HCT116 (cell line): ENCODE results near the gene CLIC6. TPM values are rescaled to one million over a fixed set of nuclear protein-coding genes. Genes with fewer than 3 reads are reported as not detected.

Experiments used
- ATAC-seq: fragments of 200-7000 bp; cut with Tn5 transposase; 2 replicates; pipeline ENCODE4 v1.9.1; 2020; ENCODE audit warnings: mild to moderate bottlenecking, moderate library complexity
- Bru-seq: library from RNA; stranded (reverse); fragments of 400-500 nt; gene quantifications from one replicate; lab custom pipeline; 2021; lab: Mats Ljungman, UMichigan
- BruChase-seq, 2 experiments: library from RNA; stranded (reverse); fragments of 400-500 nt; gene quantifications; one replicate each; lab custom pipeline; 2021; lab: Mats Ljungman, UMichigan
- BruUV-seq: library from RNA; stranded (reverse); fragments of 400-500 nt; replicated peaks from 2 replicates; lab custom pipeline; 2021; lab: Mats Ljungman, UMichigan
- CTCF ChIA-PET: fragments of 300-600 bp; sonication (Branson Sonifier 250); formaldehyde crosslinking; loops from one replicate; lab custom pipeline; 2021; ENCODE audit warnings: antibody characterized with exemption; lab: Charles Lee
- POLR2A ChIA-PET: fragments of 300-600, 350-600 bp; sonication (Branson Sonifier 250); formaldehyde crosslinking; loops from one replicate; lab custom pipeline; 2021; ENCODE audit warnings: antibody characterized with exemption; lab: Charles Lee
- RAD21 ChIA-PET, 2 experiments: fragments of 300-600 bp; sonication (Branson Sonifier 250); formaldehyde crosslinking; loops; one replicate each; lab custom pipeline; 2023; ENCODE audit warnings: low total read pairs in 2 of 2; ENCODE audit not compliant: uncharacterized antibody in 2 of 2, unreplicated experiment in 2 of 2, low non-redundant PET in 1 of 2; lab: Charles Lee
- DNase-seq: peaks from one replicate; pipeline ENCODE4 v3.0.0-alpha.2; 2010; ENCODE audit warnings: low read depth, low spot score
- H2AFZ ChIP-seq: fragments of 200-600 bp; shearing (Covaris generic), sonication (generic); 2 replicates; pipeline ENCODE4 v1.6.1; 2017; ENCODE audit warnings: low read depth, mixed run types, mixed read lengths, antibody characterized with exemption, low read length; ENCODE audit not compliant: poor library complexity, severe bottlenecking
- H3K27ac ChIP-seq: 2 replicates; pipeline ENCODE4 v1.5.1; 2012; ENCODE audit warnings: low read depth, low read length
- H3K27me3 ChIP-seq: fragments of 200-600 bp; sonication (generic); 2 replicates; pipeline ENCODE4 v1.6.1; 2016; ENCODE audit warnings: mixed run types, low read length, mixed read lengths; ENCODE audit not compliant: insufficient read depth
- H3K36me3 ChIP-seq, 2 experiments: fragments of 200-500 bp in 1 of 2; fragments of 200-600 bp in 1 of 2; sonication (Bioruptor generic) in 1 of 2; sonication (generic) in 1 of 2; 2 replicates each; pipeline versions ENCODE4 v1.5.1 to v1.6.1; 2014 to 2016; ENCODE audit warnings: low read length in 2 of 2, inconsistent platforms in 1 of 2, mixed read lengths in 1 of 2, mixed run types in 1 of 2; ENCODE audit not compliant: insufficient read depth in 2 of 2, control insufficient read depth in 1 of 2
- H3K4me1 ChIP-seq, 2 experiments: fragments of 200-600 bp in 1 of 2; sonication (generic) in 1 of 2; 2 replicates each; pipeline versions ENCODE4 v1.5.1 to v1.6.1; 2012 to 2017; ENCODE audit warnings: low read length in 2 of 2, inconsistent platforms in 1 of 2, mild to moderate bottlenecking in 1 of 2, mixed read lengths in 1 of 2, mixed run types in 1 of 2, moderate library complexity in 1 of 2; ENCODE audit not compliant: insufficient read depth in 2 of 2, control insufficient read depth in 1 of 2
- H3K4me2 ChIP-seq: fragments of 200-600 bp; sonication (generic); 2 replicates; pipeline ENCODE4 v1.6.1; 2017; ENCODE audit warnings: mixed run types, low read length, mixed read lengths
- H3K4me3 ChIP-seq, 2 experiments: fragments of 200-600 bp in 1 of 2; sonication (generic) in 1 of 2; replicated peaks in 1 of 2; 2 replicates each; pipeline ENCODE4 v1.5.1; 2011 to 2016; ENCODE audit warnings: low read length in 2 of 2, control low read depth in 1 of 2, low read depth in 1 of 2, mild to moderate bottlenecking in 1 of 2, mixed read lengths in 1 of 2, mixed run types in 1 of 2
- H3K79me2 ChIP-seq: fragments of 200-600 bp; sonication (generic); 2 replicates; pipeline ENCODE4 v1.6.1; 2017; ENCODE audit warnings: mild to moderate bottlenecking, mixed run types, low read length, moderate library complexity, mixed read lengths; ENCODE audit not compliant: insufficient read depth
- H3K9ac ChIP-seq: fragments of 200-600 bp; sonication (generic); 2 replicates; pipeline ENCODE4 v1.6.1; 2016; ENCODE audit warnings: low read length, mixed read lengths
- H3K9me2 ChIP-seq: fragments of 200-600 bp; sonication (generic), shearing (Covaris generic); 2 replicates; pipeline ENCODE4 v1.6.1; 2017; ENCODE audit warnings: mixed run types, mild to moderate bottlenecking, moderate library complexity; ENCODE audit not compliant: insufficient read depth
- H3K9me3 ChIP-seq, 2 experiments: fragments of 200-500 bp in 1 of 2; fragments of 200-600 bp in 1 of 2; sonication (Bioruptor generic) in 1 of 2; sonication (generic) in 1 of 2; 2 replicates each; pipeline ENCODE4 v1.6.1; 2014 to 2017; ENCODE audit warnings: low read length in 2 of 2, mixed read lengths in 2 of 2, inconsistent platforms in 1 of 2, low read depth in 1 of 2, mild to moderate bottlenecking in 1 of 2, mixed run types in 1 of 2, moderate library complexity in 1 of 2; ENCODE audit not compliant: control insufficient read depth in 1 of 2, insufficient read depth in 1 of 2
- H4K20me1 ChIP-seq: fragments of 200-600 bp; sonication (generic), shearing (Covaris generic); 2 replicates; pipeline ENCODE4 v1.6.1; 2017; ENCODE audit warnings: mixed run types, mild to moderate bottlenecking, moderate library complexity; ENCODE audit not compliant: insufficient read depth
- CEBPB ChIP-seq: IDR thresholded peaks from 2 replicates; pipeline ENCODE4 v1.6.1; 2012; ENCODE audit warnings: low read depth
- EGR1 ChIP-seq: IDR thresholded peaks from 2 replicates; pipeline ENCODE4 v1.6.1; 2012; ENCODE audit warnings: low read depth
- ELF1 ChIP-seq: IDR thresholded peaks from 2 replicates; pipeline ENCODE4 v1.6.1; 2012; ENCODE audit warnings: low read depth, borderline replicate concordance
- TCF7L2 ChIP-seq: IDR thresholded peaks from 2 replicates; pipeline ENCODE4 v1.7.0; 2011; ENCODE audit warnings: borderline replicate concordance, inconsistent platforms; ENCODE audit not compliant: insufficient read depth, insufficient read length; ENCODE audit errors: extremely low read depth
- YY1 ChIP-seq: IDR thresholded peaks from 2 replicates; pipeline ENCODE4 v1.6.1; 2011; ENCODE audit warnings: low read length, low read depth, moderate library complexity, mild to moderate bottlenecking; ENCODE audit not compliant: insufficient replicate concordance; ENCODE audit errors: extremely low read depth
- ZFX ChIP-seq: fragments of 450-650 bp; IDR thresholded peaks from 2 replicates; pipeline ENCODE4 v1.6.1; 2017
- ZNF274 ChIP-seq: fragments of 200-500 bp; sonication (Bioruptor generic); IDR thresholded peaks from 2 replicates; pipeline ENCODE4 v1.6.1; 2014; ENCODE audit warnings: mild to moderate bottlenecking, low read depth, low read length, inconsistent platforms
- intact Hi-C: fragments of 100-400 bp; cut with micrococcal nuclease; formaldehyde crosslinking; loops from 2 replicates; pipeline ENCODE4 v1.10.0; 2022
- long read RNA-seq: library from polyadenylated mRNA; unstranded; transcript quantifications from one replicate; pipeline ENCODE4 v2.0.0, GENCODE V29; 2021; ENCODE audit not compliant: unreplicated experiment
- polyA plus RNA-seq: library from polyadenylated mRNA; unstranded; fragments of >200 nt; gene quantifications from 2 replicates; pipeline ENCODE4 v1.2.1, GENCODE V29; 2012; ENCODE audit warnings: missing spikeins
- total RNA-seq: library from RNA; stranded (reverse); gene quantifications from one replicate; pipeline ENCODE4 v1.2.1, GENCODE V29; 2021; ENCODE audit not compliant: unreplicated experiment
- TF ChIP-seq, protein P1 (sequence below): IDR thresholded peaks from 2 replicates; pipeline ENCODE4 v1.6.1; 2011; ENCODE audit warnings: mild to moderate bottlenecking, low read length, moderate library complexity; ENCODE audit not compliant: insufficient replicate concordance; ENCODE audit errors: extremely low read depth
- TF ChIP-seq, protein P2 (sequence below): IDR thresholded peaks from 2 replicates; pipeline ENCODE4 v1.6.1; 2012; ENCODE audit warnings: low read depth

CLIC6 gene
- total RNA-seq (0.05 TPM), Bru-seq, nascent RNA (not detected), BruChase-seq, experiment 1, labeled RNA remaining after a 6-hour chase (not detected), BruChase-seq, experiment 2, labeled RNA remaining after a 2-hour chase (not detected)
- polyA plus RNA-seq, result not detected in 2 replicates
- long read RNA-seq, partial matches to known transcripts, result 0 of 1 reads
- long read RNA-seq, other reads (novel, unspliced or antisense), result 1 of 1 reads

DNA sequence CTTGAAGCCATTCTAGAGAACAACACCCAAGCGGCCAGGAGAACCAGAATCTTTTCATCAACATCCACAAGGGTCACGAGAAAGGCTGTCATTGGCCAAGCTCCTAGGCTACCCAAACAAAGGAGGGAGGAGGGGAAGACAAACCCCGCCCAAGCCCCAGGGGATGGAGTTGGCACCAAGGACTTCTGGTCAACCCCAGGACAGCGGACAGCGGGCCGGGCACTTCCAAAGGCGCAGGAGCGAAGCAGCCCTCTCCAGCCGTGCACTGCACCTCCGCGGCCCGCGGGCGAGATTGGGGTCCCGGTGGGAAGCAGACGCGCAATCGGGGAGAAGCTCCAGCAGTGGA is at the start of gene CLIC6:
CLIC6 (plus strand) TSS at position 192 of the 346 bp plus-strand sequence. CDS start 395 bp downstream, outside the sequence.
- H3K9me2 ChIP-seq, result no peaks in the 10 kb centered on the region
- no peak within 1 kb of the TSS for H3K27ac ChIP-seq
- no peaks in the 10 kb centered on the region for H3K27me3 ChIP-seq
- RAD21 ChIA-PET, result no interaction called here
- no peaks in the 10 kb centered on the region for H3K9me3 ChIP-seq
- no peak within 1 kb of the TSS for H3K4me2 ChIP-seq
- H3K4me3 ChIP-seq, result no peak within 1 kb of the TSS
- no peaks in the 10 kb centered on the region for H3K79me2 ChIP-seq
- H4K20me1 ChIP-seq, result no peaks in the 10 kb centered on the region
- POLR2A ChIA-PET, result no interaction called here
- H3K4me1 ChIP-seq, result no peaks in the 10 kb centered on the region
- BruUV-seq, result no TSS peak
- CTCF ChIA-PET, result no interaction called here
- ATAC-seq, result no peak
- no peak for DNase-seq
- H2AFZ ChIP-seq, result no peak within 1 kb of the TSS
- H3K9ac ChIP-seq, result no peak within 1 kb of the TSS
- intact Hi-C loops, result no loop called here
- TF ChIP-seq, protein P1, sequence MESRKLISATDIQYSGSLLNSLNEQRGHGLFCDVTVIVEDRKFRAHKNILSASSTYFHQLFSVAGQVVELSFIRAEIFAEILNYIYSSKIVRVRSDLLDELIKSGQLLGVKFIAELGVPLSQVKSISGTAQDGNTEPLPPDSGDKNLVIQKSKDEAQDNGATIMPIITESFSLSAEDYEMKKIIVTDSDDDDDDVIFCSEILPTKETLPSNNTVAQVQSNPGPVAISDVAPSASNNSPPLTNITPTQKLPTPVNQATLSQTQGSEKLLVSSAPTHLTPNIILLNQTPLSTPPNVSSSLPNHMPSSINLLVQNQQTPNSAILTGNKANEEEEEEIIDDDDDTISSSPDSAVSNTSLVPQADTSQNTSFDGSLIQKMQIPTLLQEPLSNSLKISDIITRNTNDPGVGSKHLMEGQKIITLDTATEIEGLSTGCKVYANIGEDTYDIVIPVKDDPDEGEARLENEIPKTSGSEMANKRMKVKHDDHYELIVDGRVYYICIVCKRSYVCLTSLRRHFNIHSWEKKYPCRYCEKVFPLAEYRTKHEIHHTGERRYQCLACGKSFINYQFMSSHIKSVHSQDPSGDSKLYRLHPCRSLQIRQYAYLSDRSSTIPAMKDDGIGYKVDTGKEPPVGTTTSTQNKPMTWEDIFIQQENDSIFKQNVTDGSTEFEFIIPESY, result no peak
- no peak for TF ChIP-seq CEBPB
- TF ChIP-seq YY1, result no peak
- TF ChIP-seq, protein P2, sequence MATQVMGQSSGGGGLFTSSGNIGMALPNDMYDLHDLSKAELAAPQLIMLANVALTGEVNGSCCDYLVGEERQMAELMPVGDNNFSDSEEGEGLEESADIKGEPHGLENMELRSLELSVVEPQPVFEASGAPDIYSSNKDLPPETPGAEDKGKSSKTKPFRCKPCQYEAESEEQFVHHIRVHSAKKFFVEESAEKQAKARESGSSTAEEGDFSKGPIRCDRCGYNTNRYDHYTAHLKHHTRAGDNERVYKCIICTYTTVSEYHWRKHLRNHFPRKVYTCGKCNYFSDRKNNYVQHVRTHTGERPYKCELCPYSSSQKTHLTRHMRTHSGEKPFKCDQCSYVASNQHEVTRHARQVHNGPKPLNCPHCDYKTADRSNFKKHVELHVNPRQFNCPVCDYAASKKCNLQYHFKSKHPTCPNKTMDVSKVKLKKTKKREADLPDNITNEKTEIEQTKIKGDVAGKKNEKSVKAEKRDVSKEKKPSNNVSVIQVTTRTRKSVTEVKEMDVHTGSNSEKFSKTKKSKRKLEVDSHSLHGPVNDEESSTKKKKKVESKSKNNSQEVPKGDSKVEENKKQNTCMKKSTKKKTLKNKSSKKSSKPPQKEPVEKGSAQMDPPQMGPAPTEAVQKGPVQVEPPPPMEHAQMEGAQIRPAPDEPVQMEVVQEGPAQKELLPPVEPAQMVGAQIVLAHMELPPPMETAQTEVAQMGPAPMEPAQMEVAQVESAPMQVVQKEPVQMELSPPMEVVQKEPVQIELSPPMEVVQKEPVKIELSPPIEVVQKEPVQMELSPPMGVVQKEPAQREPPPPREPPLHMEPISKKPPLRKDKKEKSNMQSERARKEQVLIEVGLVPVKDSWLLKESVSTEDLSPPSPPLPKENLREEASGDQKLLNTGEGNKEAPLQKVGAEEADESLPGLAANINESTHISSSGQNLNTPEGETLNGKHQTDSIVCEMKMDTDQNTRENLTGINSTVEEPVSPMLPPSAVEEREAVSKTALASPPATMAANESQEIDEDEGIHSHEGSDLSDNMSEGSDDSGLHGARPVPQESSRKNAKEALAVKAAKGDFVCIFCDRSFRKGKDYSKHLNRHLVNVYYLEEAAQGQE, result no peak
- no peak for TF ChIP-seq TCF7L2
- no peak for TF ChIP-seq ZNF274
- TF ChIP-seq EGR1, result no peak
- TF ChIP-seq ZFX, result no peak
- no peak for TF ChIP-seq ELF1
- H3K36me3 ChIP-seq, result no peaks in the 10 kb centered on the region
